Mucosa of descending colon (tissue), 3 donors: ENCODE measurements around the gene NUDT7. TPM values are rescaled to one million over a fixed set of nuclear protein-coding genes. Genes with fewer than 3 reads are reported as not detected.

Experiments used
- ATAC-seq: fragments of 200-7000 bp; cut with Tn5 transposase; one replicate; pipeline ENCODE4 v1.9.1; 2020; ENCODE audit warnings: mild to moderate bottlenecking, moderate library complexity
- DNase-seq, 3 donors: peaks; one replicate each; pipeline ENCODE4 v3.0.0-alpha.2; 2020
- H3K36me3 ChIP-seq: fragments of 200-600 bp; one replicate; pipeline ENCODE4 v1.8.0; 2021; ENCODE audit warnings: low read depth, mild to moderate bottlenecking
- H3K4me1 ChIP-seq: fragments of 200-600 bp; one replicate; pipeline ENCODE4 v1.8.0; 2021; ENCODE audit warnings: low read depth, mild to moderate bottlenecking
- H3K4me3 ChIP-seq: fragments of 200-600 bp; one replicate; pipeline ENCODE4 v1.8.0; 2021; ENCODE audit warnings: mild to moderate bottlenecking
- H3K9me3 ChIP-seq: fragments of 200-600 bp; one replicate; pipeline ENCODE4 v1.8.0; 2021; ENCODE audit warnings: mild to moderate bottlenecking
- intact Hi-C, 2 donors: fragments of 100-400 bp; cut with DNase I in 1 of 2; cut with micrococcal nuclease in 1 of 2; formaldehyde crosslinking; loops; one replicate each; pipeline versions ENCODE4 v1.11.0 to v1.11.1; 2022; cut with DNase I, micrococcal nuclease
- total RNA-seq, 3 donors: library from RNA; stranded (reverse); fragmentation: NEBNext Ultra II Directional in 2 of 3; extraction: Animal tissue kit (Norgen Biotek cat#: 25700) in 2 of 3; gene quantifications; one replicate each; pipeline versions ENCODE4 v1.2.1 to v1.2.4, GENCODE V29; 2021 to 2023
- TF ChIP-seq, protein P1 (sequence below): fragments of 200-600 bp; IDR thresholded peaks from one replicate; pipeline ENCODE4 v1.8.0; 2022; ENCODE audit warnings: antibody characterized with exemption, mild to moderate bottlenecking
- donor health status: DM: no; HTN: no; CAD: no; lungs with moderate emphysema.
- donor health status: DM: no; HTN: no; CAD: no.
- donor health status: DM: no; HTN: yes; CAD: no.

Gene NUDT7
- total RNA-seq, 3 donors from 2014 or later = 12.6 to 19.9 (median 14.8) TPM

DNA sequence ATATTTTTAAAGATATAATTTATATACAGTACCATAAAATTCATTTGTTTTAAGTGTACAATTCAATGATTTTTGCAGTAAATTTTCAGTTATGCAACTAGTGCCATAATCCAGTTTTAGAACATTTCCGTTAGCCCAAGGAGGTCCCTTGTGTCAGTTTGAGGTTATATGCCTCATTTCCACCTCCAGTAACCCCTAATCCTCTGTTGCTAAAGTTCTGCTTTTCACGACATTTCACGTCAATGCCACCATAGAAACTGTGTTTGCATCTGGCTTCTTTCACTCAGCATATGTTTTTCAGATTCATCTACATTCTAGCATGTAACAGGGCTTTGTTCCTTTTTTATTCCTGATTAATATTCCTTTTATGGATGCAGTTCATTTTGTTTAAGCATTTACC is 42.4 kb upstream of the NUDT7 start:
- intact Hi-C loops = loop anchor here in 1 of 2 donors (5.0 kb wide), 1 partner anchor 297 kb away; no protein-coding TSS in a partner anchor
- Histone ChIP-seq H3K36me3 (no peaks in the 10 kb centered on the region), H3K9me3 (no peaks in the 10 kb centered on the region), H3K4me1 (no peaks in the 10 kb centered on the region), H3K4me3 (no peak overlapping the region)
- ATAC-seq = no peak
- no peak for DNase-seq
- TF ChIP-seq, protein P1, sequence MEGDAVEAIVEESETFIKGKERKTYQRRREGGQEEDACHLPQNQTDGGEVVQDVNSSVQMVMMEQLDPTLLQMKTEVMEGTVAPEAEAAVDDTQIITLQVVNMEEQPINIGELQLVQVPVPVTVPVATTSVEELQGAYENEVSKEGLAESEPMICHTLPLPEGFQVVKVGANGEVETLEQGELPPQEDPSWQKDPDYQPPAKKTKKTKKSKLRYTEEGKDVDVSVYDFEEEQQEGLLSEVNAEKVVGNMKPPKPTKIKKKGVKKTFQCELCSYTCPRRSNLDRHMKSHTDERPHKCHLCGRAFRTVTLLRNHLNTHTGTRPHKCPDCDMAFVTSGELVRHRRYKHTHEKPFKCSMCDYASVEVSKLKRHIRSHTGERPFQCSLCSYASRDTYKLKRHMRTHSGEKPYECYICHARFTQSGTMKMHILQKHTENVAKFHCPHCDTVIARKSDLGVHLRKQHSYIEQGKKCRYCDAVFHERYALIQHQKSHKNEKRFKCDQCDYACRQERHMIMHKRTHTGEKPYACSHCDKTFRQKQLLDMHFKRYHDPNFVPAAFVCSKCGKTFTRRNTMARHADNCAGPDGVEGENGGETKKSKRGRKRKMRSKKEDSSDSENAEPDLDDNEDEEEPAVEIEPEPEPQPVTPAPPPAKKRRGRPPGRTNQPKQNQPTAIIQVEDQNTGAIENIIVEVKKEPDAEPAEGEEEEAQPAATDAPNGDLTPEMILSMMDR = no peak

DNA sequence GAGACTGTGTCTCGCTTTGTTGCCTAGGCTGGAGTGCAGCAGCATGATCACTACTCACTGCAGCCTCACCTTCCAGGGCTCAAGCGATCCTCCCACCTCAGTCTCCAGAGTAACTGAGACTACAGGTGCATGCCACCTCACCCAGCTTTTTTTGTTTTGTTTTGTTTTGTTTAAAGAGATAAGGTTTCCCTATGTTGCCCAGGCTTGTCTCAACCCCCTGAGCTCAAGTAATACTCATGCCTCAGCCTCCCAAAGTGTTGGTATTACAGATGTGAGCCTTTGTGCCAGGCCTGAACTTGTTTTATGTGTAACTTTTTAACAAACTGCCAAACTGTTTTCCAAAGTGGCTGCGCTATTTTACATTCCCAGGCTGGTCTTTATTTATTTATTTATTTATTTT is 41.8 kb upstream of the NUDT7 start:
- H3K4me1 ChIP-seq = no peaks in the 10 kb centered on the region
- intact Hi-C loops = no loop called here
- H3K4me3 ChIP-seq = no peak overlapping the region
- TF ChIP-seq, protein P1 = no peak
- no peaks in the 10 kb centered on the region for H3K36me3 ChIP-seq
- no peak for ATAC-seq
- H3K9me3 ChIP-seq = no peaks in the 10 kb centered on the region
- DNase-seq = no peak

DNA sequence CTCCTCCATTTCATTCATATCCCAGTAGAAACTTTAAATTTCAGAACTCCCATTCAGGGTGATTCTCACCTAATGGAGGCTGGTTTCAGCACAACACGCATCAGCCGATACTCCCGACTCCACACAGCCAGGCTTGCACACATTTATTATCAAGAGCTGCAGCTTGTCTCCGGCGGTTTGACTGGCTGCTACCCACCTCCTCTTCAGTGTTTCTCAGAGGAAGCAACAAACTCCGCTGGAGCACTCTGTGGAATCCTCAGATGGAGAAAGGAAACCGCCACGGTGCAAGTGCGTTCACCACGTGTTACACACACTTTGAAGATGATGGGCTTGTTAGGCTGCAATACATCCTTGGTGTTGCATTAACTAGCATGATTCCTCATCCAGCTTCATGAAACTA is 39.7 kb upstream of the NUDT7 start:
- no peaks in the 10 kb centered on the region for H3K4me1 ChIP-seq
- ATAC-seq (no peak), DNase-seq (no peak)
- TF ChIP-seq, protein P1 = no peak
- intact Hi-C loops = no loop called here
- H3K36me3 ChIP-seq = no peaks in the 10 kb centered on the region
- no peak overlapping the region for H3K4me3 ChIP-seq
- no peaks in the 10 kb centered on the region for H3K9me3 ChIP-seq

DNA sequence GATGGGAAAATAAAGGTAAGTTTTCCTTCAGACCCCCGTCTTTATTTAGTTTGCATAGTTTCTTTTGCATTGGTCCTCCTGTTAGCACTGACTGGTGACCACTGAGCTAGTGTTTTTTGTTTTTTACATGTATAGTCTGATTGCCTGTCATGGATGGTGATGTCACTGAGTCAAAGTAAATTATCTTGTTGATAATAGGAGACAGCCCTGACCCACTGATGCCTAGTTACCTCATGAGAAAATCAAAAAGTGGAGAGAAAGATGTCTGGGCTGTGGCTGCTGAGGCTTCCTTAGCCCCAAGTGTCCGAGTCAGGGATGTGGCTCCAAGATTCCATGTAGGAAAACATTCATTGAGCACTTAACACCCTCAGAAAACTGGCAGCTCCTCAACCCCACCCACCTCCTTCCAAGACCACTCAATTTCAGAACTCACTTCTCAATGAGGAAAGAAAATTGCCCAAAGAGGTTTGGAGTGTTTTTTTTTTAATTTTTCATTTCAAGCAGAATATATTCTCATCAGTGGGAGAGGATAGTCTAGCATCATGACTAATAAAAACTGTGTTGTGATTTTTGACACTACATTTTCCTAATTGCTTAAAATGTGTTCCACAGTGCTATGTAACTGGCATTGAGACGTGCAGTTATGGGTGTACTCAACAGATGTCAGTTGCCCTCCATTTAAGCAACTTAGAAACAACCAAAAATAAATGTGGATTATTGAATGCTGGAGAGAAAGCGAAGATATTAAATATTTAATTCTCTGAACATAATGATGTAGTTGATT is 38.7 kb upstream of the NUDT7 start:
- H3K9me3 ChIP-seq = no peaks in the 10 kb centered on the region
- H3K36me3 ChIP-seq = no peaks in the 10 kb centered on the region
- intact Hi-C loops = no loop called here
- TF ChIP-seq, protein P1 = no peak
- H3K4me1 ChIP-seq = no peaks in the 10 kb centered on the region
- H3K4me3 ChIP-seq = no peak overlapping the region
- no peak for ATAC-seq
- no peak for DNase-seq

DNA sequence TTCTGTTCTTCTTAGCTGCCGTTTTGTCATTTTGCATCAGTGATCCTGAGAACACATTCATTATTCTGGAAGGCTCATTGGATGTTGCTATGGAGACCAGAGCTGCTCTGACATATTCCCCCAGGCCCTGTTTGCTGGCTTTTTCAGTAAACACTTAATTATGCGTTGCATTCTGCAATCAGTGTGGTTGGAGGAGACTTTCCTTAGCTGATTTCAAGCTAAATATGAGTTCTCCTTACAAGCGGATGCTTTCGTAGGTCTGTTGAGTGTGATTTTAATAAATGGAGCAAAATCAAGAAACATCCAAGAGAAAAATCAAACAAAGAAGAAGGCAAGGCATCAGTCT is 38.2 kb upstream of the NUDT7 start:
- ATAC-seq = no peak
- intact Hi-C loops = no loop called here
- H3K36me3 ChIP-seq = no peaks in the 10 kb centered on the region
- TF ChIP-seq, protein P1 = no peak
- no peaks in the 10 kb centered on the region for H3K4me1 ChIP-seq
- H3K9me3 ChIP-seq = no peaks in the 10 kb centered on the region
- H3K4me3 ChIP-seq = no peak overlapping the region
- DNase-seq = no peak
